Measurements from ENCODE around the gene DOCK4.

The DOCK4 gene

GRCh38 chr7:112092306-112092705 is 113.9 kb downstream of the DOCK4 start:
- Mint-ChIP-seq H3K9me3 (no peaks in the 10 kb centered on the region), H3K27ac (peak overlapping the region in 2 of 3 experiments; percentile 7 to 42), H3K36me3 (ENCODE audit: low read depth) (no peaks in the 10 kb centered on the region), H3K4me1 (peaks cover 9% of the 10 kb centered on the region), H3K27me3 (ENCODE audit: low read depth) (peaks cover 4% of the 10 kb centered on the region), H3K4me3 (no peak overlapping the region)
- TF ChIP-seq CTCF (IDR thresholded peaks at IDR 0.05; ENCODE audit: unreplicated experiment in 3 of 3) = no peak

- H3K36me3 Mint-ChIP-seq (ENCODE audit: low read depth) = no peaks in the 10 kb centered on the region
- H3K9me3 Mint-ChIP-seq = no peaks in the 10 kb centered on the region
- H3K27me3 Mint-ChIP-seq (ENCODE audit: low read depth) = peaks cover 4% of the 10 kb centered on the region
- peaks cover 9% of the 10 kb centered on the region for H3K4me1 Mint-ChIP-seq
- H3K4me3 Mint-ChIP-seq = no peak overlapping the region
- TF ChIP-seq CTCF (IDR thresholded peaks at IDR 0.05; ENCODE audit: unreplicated experiment in 3 of 3) = no peak
- H3K27ac Mint-ChIP-seq = no peak overlapping the region
Observed at GRCh38 chr7:112091768-112092167, 114.4 kb downstream of the DOCK4 start.

GRCh38 chr7:112089551-112089950 is 116.6 kb downstream of the DOCK4 start:
- no peak for TF ChIP-seq CTCF (IDR thresholded peaks at IDR 0.05; ENCODE audit: unreplicated experiment in 3 of 3)
- H3K27ac Mint-ChIP-seq = no peak overlapping the region
- peaks cover 19% of the 10 kb centered on the region for H3K4me1 Mint-ChIP-seq
- H3K27me3 Mint-ChIP-seq (ENCODE audit: low read depth) = peaks cover 4% of the 10 kb centered on the region
- H3K36me3 Mint-ChIP-seq (ENCODE audit: low read depth) = no peaks in the 10 kb centered on the region
- H3K9me3 Mint-ChIP-seq = no peaks in the 10 kb centered on the region
- no peak overlapping the region for H3K4me3 Mint-ChIP-seq

GRCh38 chr7:112088484-112089016 is 117.6 kb downstream of the DOCK4 start:
- TF ChIP-seq CTCF (IDR thresholded peaks at IDR 0.05; ENCODE audit: unreplicated experiment in 3 of 3) = no peak
- Mint-ChIP-seq H3K4me3 (no peak overlapping the region), H3K27me3 (ENCODE audit: low read depth) (peaks cover 4% of the 10 kb centered on the region), H3K27ac (no peak overlapping the region), H3K4me1 (peaks cover 20% of the 10 kb centered on the region), H3K9me3 (no peaks in the 10 kb centered on the region), H3K36me3 (ENCODE audit: low read depth) (no peaks in the 10 kb centered on the region)

GRCh38 chr7:112086496-112087254 is 119.5 kb downstream of the DOCK4 start:
- H3K9me3 Mint-ChIP-seq = no peaks in the 10 kb centered on the region
- no peak overlapping the region for H3K4me3 Mint-ChIP-seq
- TF ChIP-seq CTCF (IDR thresholded peaks at IDR 0.05; ENCODE audit: unreplicated experiment in 3 of 3) = no peak
- no peaks in the 10 kb centered on the region for H3K36me3 Mint-ChIP-seq (ENCODE audit: low read depth)
- peak overlapping the region; percentile 8 to 37 (median 28) for H3K27ac Mint-ChIP-seq
- peaks cover 10% of the 10 kb centered on the region for H3K4me1 Mint-ChIP-seq
- H3K27me3 Mint-ChIP-seq (ENCODE audit: low read depth) = no peaks in the 10 kb centered on the region

GRCh38 chr7:112084520-112084971 is 121.7 kb downstream of the DOCK4 start:
- Mint-ChIP-seq H3K9me3 (no peaks in the 10 kb centered on the region), H3K4me3 (no peak overlapping the region), H3K36me3 (ENCODE audit: low read depth) (no peaks in the 10 kb centered on the region), H3K27me3 (ENCODE audit: low read depth) (no peaks in the 10 kb centered on the region), H3K4me1 (peaks cover 20% of the 10 kb centered on the region), H3K27ac (no peak overlapping the region)
- TF ChIP-seq CTCF (IDR thresholded peaks at IDR 0.05; ENCODE audit: unreplicated experiment in 3 of 3) = no peak
